Measurements from ENCODE around the gene SKIL.

- TF ChIP-seq CTCF (IDR thresholded peaks at IDR 0.05) (no peak), POLR2A (IDR thresholded peaks at IDR 0.05) (no peak)
These were observed 39.6 kb upstream of the SKIL start for GRCh38 chr3:170317954-170318353.
